ENCODE data around the gene ZC3H15. TPM values are rescaled to one million over a fixed set of nuclear protein-coding genes. Genes with fewer than 3 reads are reported as not detected.
A peak's percentile ranks its signal among the peaks of the same experiment; 100 is the strongest.

The ZC3H15 gene
- polyA plus RNA-seq, 1 experiment, result 26.5 TPM

DNA sequence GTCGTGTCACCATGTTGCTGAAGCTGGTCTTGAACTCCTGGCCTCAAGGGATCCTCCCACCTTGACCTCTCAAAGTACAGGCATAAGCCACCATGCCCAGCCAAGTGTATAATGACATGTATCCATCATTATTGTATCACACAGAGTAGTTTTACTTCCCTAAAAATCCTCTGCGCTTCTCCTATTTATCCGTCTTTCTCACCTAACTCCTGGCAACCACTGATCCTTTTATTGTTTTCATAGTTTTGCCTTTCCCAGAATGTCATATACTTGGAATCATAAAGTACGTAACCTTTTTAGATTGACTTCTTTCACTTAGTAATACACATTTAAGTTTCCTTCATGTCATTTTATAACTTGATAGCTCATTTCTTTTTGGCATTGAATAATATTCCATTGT lies 51.0 kb downstream of the ZC3H15 start:
- H3K4me3 ChIP-seq (ENCODE audit: low read depth, low read length), result no peak overlapping the region
- ChIA-PET CTCF (interaction anchor here (1.7 kb wide), 1 partner anchor 12 kb away, joined by 3 read pairs; no protein-coding TSS in a partner anchor), POLR2A (no interaction called here)
- no peaks in the 10 kb centered on the region for H3K27me3 ChIP-seq (ENCODE audit: control insufficient read depth, insufficient read depth, low read length)
- DNase-seq (ENCODE audit: low read depth), result no peak
- TF ChIP-seq, protein P1, sequence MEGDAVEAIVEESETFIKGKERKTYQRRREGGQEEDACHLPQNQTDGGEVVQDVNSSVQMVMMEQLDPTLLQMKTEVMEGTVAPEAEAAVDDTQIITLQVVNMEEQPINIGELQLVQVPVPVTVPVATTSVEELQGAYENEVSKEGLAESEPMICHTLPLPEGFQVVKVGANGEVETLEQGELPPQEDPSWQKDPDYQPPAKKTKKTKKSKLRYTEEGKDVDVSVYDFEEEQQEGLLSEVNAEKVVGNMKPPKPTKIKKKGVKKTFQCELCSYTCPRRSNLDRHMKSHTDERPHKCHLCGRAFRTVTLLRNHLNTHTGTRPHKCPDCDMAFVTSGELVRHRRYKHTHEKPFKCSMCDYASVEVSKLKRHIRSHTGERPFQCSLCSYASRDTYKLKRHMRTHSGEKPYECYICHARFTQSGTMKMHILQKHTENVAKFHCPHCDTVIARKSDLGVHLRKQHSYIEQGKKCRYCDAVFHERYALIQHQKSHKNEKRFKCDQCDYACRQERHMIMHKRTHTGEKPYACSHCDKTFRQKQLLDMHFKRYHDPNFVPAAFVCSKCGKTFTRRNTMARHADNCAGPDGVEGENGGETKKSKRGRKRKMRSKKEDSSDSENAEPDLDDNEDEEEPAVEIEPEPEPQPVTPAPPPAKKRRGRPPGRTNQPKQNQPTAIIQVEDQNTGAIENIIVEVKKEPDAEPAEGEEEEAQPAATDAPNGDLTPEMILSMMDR (IDR thresholded peaks at IDR 0.05; ENCODE audit: insufficient read depth, low read depth, low read length), result no peak
- no peaks in the 10 kb centered on the region for H3K36me3 ChIP-seq (ENCODE audit: control insufficient read depth, insufficient read depth, low read length)

DNA sequence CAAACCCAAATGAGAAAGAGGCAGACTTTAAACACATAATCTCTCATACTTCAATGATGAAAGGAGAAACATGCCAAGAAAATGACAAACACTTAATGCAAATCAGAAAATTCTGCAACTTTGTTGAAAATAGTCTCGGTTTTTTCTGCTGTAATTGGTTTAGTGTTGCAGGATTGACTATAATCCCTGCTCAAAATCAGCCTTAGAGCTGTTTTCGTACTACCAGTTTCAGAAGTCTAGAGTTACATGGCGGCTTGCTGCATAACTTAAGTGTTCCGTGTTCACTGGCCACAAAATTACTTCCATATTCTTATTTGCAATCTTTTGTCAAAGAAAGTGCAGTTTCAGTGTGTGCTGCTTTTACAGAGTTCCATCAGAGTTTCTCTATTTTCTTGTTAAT lies 54.9 kb downstream of the ZC3H15 start:
- ChIA-PET POLR2A (interaction anchor here (0.7 kb wide), 1 partner anchor 17 kb away, joined by 5 read pairs; no protein-coding TSS in a partner anchor), CTCF (interaction anchor here (1.0 to 1.5 kb wide), 3 partner anchors 18 to 40 kb away, joined by 3 to 4 read pairs (median 3); no protein-coding TSS in a partner anchor)
- Histone ChIP-seq H3K27me3 (ENCODE audit: control insufficient read depth, insufficient read depth, low read length) (no peaks in the 10 kb centered on the region), H3K36me3 (ENCODE audit: control insufficient read depth, insufficient read depth, low read length) (no peaks in the 10 kb centered on the region), H3K4me3 (ENCODE audit: low read depth, low read length) (no peak overlapping the region)
- peak; percentile 31 for DNase-seq (ENCODE audit: low read depth)
- TF ChIP-seq, protein P1 (IDR thresholded peaks at IDR 0.05; ENCODE audit: insufficient read depth, low read depth, low read length), result no peak

DNA sequence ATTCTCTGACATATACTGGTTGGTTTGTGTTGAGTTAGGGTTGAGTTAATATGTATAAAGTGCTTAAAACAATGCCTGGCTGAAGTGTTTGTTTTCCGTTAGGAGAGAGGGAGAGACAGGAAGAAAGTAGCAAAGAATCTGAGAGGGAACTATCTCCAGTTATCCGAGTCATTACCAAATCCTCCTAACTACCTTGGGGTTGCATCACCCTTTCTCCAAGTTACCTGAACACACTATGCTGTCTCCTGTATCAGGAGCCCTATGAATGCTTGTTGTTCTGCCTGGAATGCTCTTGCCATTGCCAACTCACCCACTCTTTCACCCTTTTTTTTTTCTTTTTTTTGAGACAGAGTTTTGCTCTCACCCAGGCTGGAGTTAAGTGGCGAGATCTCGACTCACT lies 55.9 kb downstream of the ZC3H15 start:
- no peak overlapping the region for H3K4me3 ChIP-seq (ENCODE audit: low read depth, low read length)
- ChIA-PET CTCF (no interaction called here), POLR2A (no interaction called here)
- no peaks in the 10 kb centered on the region for H3K27me3 ChIP-seq (ENCODE audit: control insufficient read depth, insufficient read depth, low read length)
- DNase-seq (ENCODE audit: low read depth), result no peak
- no peaks in the 10 kb centered on the region for H3K36me3 ChIP-seq (ENCODE audit: control insufficient read depth, insufficient read depth, low read length)
- TF ChIP-seq, protein P1 (IDR thresholded peaks at IDR 0.05; ENCODE audit: insufficient read depth, low read depth, low read length), result no peak

DNA sequence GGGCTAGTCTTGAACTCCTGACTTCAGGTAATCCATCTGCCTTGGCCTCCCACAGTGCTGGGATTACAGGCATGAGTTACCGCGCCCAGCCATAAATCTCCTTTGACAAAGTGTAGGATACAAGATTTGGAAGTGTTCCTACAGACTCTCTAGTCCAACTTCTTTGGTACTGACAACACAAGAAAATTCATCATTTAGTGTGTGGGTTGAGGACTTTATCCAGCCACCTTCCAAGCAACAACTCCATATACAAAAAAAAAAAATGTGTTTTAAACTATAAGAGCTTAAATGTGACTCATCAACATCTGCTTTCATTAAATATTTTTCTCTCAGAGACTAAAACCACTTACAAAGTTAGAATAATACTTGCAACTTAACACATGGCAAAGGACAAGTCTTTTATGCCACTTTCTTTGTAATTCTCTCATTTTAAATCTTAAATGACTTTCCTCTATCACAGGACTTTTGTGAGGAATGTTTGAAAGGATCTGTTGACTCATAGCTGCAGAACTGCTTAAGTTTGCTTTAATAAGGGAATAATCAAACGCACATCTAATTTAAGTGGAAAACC lies 57.6 kb downstream of the ZC3H15 start:
- DNase-seq (ENCODE audit: low read depth), result peak; percentile 75
- Histone ChIP-seq H3K36me3 (ENCODE audit: control insufficient read depth, insufficient read depth, low read length) (no peaks in the 10 kb centered on the region), H3K27me3 (ENCODE audit: control insufficient read depth, insufficient read depth, low read length) (no peaks in the 10 kb centered on the region), H3K4me3 (ENCODE audit: low read depth, low read length) (no peak overlapping the region)
- TF ChIP-seq, protein P1 (IDR thresholded peaks at IDR 0.05; ENCODE audit: insufficient read depth, low read depth, low read length), result no peak
- POLR2A ChIA-PET, result interaction anchor here (0.5 to 0.7 kb wide), 3 partner anchors 12 to 69 kb away, joined by 3 to 4 read pairs (median 3); no protein-coding TSS in a partner anchor
- CTCF ChIA-PET, result interaction anchor here (0.7 kb wide), 1 partner anchor 1036 kb away, joined by 3 read pairs; no protein-coding TSS in a partner anchor

DNA sequence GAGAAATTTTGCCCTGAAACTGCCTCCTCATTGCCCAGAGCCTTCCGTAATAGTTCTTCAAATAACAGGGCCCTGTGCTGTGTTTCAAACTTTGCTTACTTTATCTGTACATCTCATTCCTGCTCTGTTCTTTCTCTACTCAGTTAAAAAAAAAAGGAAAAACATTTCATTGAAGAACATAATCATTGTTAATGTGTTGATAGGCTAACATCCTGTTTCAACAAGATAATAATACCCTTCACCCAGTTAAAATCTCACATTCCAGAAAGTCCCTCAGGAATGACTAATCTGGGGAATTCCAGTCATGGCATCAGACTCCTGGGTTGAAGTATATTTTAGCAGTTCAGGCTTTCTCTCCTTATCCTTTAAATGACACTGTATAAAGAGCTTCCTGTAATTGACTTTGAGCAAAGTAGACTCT lies 58.2 kb downstream of the ZC3H15 start:
- TF ChIP-seq, protein P1 (IDR thresholded peaks at IDR 0.05; ENCODE audit: insufficient read depth, low read depth, low read length), result no peak
- peak; percentile 51 for DNase-seq (ENCODE audit: low read depth)
- Histone ChIP-seq H3K36me3 (ENCODE audit: control insufficient read depth, insufficient read depth, low read length) (no peaks in the 10 kb centered on the region), H3K4me3 (ENCODE audit: low read depth, low read length) (no peak overlapping the region), H3K27me3 (ENCODE audit: control insufficient read depth, insufficient read depth, low read length) (no peaks in the 10 kb centered on the region)
- CTCF ChIA-PET, result interaction anchor here (0.7 kb wide), 1 partner anchor 1036 kb away, joined by 3 read pairs; no protein-coding TSS in a partner anchor
- POLR2A ChIA-PET, result interaction anchor here (0.5 to 0.7 kb wide), 2 partner anchors 11 to 68 kb away, joined by 3 read pairs; no protein-coding TSS in a partner anchor
